Activated T-cell treated with anti-CD3 and anti-CD28 coated beads for 4 hours (primary cell): Measurements from ENCODE around the gene CREB3L1.

Source experiments
- DNase-seq: peaks from one replicate; pipeline ENCODE4 v3.0.0-alpha.2; 2020

The CREB3L1 gene

GRCh38 chr11:46277622-46278386 is at the start of gene CREB3L1:
Gene CREB3L1, plus strand, starts transcription at chr11:46277662. Its CDS starts 450 bp downstream, at chr11:46278112.
- DNase-seq: no peak

DNA sequence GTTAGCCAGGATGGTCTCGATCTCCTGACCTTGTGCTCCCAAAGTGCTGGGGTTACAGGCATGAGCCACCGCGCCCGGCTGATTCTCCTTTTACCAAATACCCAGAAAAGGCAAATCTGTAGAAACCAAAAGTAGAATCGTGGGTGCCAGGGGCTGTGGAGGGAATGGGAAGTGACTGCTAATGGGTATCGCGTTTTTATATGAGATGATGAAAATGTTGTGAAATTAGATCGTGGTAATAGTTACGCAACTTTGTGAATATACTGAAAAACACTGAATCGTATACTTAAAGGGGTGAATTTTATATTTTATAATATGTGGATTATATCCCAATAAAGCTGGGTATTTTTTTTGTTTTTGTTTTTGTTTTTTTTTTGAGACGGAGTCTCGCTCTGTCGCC is 48.2 kb upstream of the CREB3L1 start:
- no peak for DNase-seq

GRCh38 chr11:46234311-46234710 is 43.2 kb upstream of the CREB3L1 start:
- no peak for DNase-seq

DNA sequence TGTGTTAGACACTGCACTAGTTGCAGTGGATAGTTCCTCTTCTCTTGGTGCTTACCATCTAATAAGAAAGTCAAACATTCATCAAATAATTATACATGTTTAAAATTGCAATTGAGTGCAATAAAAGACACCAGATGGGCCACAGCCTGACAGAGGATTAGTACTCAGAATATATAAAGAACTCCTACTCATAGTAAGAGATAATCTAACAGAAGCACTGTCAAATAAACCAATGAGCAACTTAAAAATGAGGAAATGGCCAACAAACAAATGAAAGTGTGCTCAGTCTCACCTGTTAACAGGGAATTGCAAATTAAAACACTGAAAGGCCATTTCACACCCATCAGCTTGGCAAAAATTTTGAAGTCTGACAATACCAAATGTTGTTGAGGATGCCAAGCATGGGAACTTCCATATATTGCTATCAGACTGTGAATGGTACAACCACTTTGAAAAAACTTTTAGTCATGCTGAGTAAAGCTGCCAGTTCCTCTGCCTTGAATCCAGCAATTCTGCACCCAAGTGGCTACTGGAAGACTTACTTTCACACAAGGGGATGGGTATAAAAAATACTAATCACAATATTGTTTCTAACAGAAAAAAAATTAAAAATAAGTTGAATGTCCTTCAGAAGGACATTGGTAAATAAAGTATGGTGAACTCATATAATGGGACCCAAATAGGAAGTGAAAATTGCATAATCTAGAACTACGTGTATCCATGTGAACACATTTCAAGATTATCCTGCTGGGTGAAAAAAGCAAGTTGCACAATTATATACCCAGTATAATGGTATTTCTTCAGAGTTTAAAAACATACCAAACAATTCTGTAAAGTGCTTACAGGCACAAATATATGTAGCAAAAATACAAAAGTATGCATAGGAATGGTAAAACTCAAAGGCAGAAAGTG is 41.4 kb upstream of the CREB3L1 start:
- DNase-seq: no peak

- no peak for DNase-seq
Measured at GRCh38 chr11:46236918-46237247, 40.6 kb upstream of the CREB3L1 start.

GRCh38 chr11:46237248-46238077 is 40.0 kb upstream of the CREB3L1 start:
- DNase-seq: peak; percentile 49

DNA sequence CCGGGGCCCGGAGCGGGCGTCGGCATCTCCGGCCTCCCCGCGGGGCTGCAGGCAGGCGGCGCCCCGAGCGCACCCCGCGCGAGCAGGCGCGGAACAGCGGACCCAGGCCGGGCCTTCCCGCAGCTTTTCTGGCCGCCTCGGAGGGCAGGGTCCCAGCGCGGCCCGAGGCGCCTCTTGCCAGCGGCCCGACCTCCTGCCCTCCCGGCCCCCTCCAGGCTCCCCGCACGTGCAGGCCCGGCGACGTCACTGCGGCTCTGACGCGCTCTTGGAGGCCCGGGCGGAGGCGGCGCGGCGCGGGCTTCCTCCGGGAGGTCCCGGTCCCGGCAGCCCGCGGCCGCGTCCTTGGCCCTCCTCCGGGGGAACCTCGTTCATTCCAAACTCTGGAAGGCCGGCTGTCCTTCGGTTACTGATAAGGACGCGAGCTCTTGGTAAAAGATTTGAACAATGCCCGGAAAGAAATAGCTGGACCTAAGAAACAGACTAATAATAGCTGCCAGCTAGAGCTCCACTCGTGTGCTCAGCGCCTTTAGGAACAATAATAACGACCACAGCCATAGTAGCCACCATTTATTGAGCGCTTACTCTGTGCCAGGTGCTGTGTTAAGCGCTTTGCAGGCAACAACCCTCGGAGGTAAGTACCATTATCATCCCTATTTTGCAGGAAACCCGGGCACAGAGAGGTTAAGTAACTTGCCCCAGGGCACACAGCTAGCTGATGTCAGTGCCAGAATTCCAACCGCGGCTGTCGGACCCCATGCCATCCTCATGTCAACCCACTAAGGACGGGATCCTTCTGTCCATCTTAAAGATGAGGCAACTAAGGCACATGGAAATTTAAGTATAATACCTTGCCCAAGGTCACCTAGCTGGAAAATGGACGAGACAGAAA is 39.1 kb upstream of the CREB3L1 start:
- peak; percentile 54 for DNase-seq

DNA sequence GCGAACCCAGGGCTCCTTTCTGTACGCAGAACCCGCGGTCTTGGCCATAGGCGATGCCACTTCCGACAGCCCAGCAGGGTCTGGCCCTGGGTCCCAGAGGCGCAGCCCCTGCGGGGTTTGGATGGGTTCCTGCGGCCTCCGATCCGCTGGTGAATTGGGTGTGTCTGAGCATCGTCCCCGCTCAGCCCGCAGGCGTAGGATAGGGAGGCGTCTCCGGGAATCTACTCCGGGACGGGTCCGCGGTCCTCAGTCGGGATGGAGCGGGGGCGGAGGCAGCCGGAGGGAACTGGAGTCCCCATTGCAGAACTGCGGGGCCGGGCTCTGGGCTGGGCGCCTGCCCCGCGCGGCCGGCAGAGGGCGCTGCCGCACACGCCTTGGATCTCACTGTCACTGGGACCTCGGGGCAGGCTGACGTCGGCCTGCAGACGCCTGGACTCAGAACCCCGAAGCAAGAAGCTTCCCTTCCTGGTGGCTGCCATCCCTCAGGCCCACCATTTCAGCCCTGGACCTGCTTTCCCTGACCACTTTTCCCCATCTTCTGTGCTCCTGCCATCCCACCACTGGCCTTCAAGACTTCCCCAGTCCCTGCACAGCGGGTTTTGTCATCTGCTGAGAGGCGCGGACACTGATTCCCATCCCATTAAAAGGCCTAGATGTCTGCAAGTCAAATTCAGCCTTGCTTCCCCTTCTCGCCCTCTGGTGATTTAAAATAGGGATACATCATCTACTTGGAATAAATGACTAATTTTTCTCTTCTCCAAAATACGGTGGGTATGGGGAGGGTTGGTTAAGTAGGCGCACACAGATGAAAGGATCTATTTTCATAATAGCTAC is 38.3 kb upstream of the CREB3L1 start:
- DNase-seq: peak; percentile 64

DNA sequence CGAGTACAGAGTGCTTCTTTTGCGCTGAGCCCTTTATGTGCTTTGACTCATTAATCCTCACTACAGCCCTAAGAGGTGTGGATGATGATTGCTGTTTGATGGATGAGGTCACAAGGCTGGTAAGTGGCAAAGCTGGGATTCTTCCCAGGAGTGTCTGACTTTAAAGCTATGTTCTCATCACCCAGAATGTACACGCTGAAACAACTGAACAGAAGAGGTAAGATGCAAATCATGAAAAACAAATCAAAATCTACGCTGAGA is 37.7 kb upstream of the CREB3L1 start:
- DNase-seq: no peak

DNA sequence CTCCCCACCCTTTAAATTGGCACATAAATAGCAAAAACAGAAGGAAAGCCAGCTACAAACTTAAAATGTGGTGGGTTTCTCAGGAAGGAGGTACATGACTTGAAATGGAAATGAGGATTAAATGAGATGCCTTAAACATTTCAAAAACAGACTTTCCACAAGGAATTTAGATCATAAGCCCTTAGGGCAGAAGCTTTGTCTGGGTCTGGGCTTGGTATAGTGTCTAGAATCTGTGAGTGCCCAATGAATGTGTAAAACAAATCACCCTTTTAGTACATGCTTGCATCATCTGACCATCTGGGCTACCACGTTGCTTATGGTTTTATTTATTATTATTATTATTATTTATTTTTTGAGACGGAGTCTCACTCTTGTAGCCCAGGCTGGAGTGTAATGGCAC is 37.1 kb upstream of the CREB3L1 start:
- no peak for DNase-seq

GRCh38 chr11:46240861-46241260 is 36.6 kb upstream of the CREB3L1 start:
- DNase-seq: no peak

GRCh38 chr11:46242041-46242951 is 35.2 kb upstream of the CREB3L1 start:
- no peak for DNase-seq

DNA sequence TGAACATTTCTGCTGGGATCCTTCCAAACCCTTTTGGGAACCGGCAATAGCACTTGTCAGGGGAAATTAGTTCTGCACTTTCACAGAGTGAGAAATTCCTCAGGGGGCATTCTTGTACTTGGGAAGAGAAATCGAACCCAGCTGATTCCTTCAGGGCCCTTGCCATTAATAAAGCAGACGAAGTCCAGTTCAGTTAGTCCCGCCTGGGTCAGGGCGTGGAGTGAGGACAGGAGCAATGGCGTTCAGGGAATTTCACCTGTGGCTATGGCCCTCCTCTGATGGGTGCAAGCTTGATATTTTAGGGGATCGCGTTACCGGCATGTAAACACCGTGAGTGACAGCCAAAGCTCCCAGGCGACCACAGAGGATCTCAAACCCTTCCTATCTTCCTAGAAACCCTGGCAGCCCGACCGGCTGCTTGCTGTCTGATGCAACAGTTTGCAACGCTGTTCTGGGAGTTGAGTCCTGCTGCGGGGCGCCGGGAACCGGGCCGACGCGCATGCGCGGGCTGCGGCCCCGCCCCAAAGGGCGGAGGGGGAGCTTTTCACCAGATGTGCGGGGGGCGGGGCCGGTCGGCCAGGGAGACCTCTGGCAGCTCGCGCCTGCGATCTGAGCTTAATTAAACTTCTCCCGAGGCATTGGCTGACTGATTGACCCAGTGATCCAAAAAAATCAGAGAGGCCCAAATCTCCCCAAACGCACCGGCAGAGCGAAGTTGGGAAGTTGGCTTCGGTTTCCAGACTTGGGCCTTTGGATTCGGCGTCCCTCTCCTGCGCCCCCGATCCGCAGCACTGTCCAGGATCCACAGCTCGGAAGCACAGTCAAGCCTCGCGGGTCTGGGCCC is 34.3 kb upstream of the CREB3L1 start:
- peak; percentile 83 for DNase-seq

GRCh38 chr11:46243796-46244109 is 33.7 kb upstream of the CREB3L1 start:
- DNase-seq: no peak

GRCh38 chr11:46246521-46246920 is 30.9 kb upstream of the CREB3L1 start:
- DNase-seq: no peak

DNA sequence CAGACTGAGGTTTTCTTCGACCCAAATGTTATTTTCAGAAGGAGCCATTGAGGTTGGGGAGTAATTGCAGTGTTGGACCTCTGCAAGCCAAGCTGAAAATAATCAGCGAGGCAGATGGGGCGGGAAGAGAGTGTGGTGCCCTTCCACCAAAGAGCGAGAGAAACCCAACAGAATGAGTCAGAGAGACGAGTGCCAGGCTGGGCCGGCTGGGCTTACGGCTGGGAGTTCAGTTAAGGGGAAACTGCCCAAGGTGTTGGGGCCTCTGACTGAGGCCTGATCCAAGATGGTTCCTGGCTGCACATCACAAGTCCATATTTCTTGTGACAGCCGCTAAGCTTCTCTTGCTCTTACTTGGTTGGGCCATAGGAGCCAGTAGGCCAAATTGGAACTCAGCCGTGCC is 30.4 kb upstream of the CREB3L1 start:
- DNase-seq: no peak

- DNase-seq: peak; percentile 23
Measured at GRCh38 chr11:46247659-46248058, 29.8 kb upstream of the CREB3L1 start.

- no peak for DNase-seq
Measured at GRCh38 chr11:46248289-46249102, 29.0 kb upstream of the CREB3L1 start.
